ENCODE results near the gene NR4A1.

Gene NR4A1

DNA sequence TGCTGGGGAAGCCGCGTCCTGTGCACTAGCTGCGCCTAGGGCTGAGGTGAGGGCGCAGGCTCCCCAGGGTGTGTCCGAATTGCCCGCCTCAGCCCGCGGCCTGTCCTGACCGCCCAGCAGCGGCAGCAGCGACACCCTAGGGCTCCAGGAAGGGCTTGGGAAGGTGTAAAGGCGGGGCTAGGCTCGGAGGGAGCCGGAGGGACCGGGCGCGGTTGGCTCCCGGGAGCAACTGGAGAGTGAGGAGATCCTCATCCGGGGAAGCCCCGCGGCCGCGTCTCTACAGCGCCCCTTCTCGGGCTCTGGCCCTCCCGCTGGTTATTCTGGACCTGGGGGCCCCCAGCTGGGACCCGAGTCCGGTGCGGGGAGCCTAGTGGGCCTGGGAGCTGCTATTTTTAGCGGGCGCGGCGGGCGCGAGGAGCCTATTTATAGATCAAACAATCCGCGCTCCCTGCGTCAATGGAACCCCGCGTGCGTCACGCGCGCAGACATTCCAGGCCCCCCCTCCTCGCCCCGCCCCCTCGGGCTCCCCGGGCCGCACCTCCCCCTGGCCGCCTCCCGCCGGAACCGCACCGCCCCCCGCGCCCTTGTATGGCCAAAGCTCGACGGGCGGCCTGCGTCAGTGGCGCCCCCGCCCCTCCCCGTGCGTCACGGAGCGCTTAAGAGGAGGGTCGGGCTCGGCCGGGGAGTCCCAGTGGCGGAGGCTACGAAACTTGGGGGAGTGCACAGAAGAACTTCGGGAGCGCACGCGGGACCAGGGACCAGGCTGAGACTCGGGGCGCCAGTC is at the start of gene NR4A1:
Gene NR4A1 (plus strand): TSS at position 685 of the 784 bp plus-strand sequence. CDS start 2,887 bp downstream, outside the sequence.
- no peak for DNase-seq (ENCODE audit: low spot score)

DNA sequence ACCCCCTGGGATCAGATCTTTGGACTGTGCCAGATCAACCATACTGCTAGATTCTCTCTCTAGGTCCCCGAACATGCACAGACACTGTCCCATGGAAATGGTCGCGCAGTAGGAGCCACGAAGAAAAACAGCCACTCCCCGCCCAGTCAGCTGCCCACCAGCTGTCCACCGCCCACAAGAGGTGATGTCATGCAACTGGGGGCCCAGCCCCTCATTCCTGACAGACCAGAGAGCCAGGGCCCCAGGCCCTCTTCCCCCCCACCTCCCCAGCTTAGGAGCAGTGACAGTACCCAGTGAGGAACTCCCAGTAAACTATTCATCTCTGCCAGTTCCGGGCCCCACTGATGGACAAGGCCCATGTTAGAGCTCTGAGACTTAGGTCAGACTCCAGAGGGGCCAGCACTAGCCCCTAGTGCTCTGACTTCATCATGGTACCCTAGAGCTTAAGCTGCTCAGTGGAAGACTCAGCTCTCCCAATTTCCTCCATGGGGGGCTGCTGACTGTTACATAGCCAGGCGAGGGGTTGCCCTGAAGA is 48.2 kb upstream of the NR4A1 start:
- DNase-seq (ENCODE audit: low spot score): no peak

DNA sequence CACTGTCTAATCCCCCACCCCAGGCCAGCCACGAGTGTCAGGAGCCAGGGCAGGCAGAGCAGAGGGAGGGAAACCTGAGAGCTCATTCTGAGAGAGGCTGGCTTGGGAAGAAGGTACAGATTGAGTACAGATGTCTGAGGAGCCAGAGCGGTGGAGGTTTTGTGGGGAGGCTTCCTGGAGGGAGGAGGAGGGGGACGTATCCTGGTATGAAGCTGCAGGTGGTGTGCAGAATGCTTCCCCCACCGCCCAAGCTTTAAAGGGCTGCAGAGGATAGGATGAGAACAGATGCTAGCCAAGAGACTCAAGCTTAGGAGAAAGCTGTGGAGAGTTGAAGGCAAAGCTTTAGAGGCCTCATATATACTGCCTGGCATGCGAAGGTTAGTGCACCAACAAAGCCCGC is 47.7 kb upstream of the NR4A1 start:
- no peak for DNase-seq (ENCODE audit: low spot score)

DNA sequence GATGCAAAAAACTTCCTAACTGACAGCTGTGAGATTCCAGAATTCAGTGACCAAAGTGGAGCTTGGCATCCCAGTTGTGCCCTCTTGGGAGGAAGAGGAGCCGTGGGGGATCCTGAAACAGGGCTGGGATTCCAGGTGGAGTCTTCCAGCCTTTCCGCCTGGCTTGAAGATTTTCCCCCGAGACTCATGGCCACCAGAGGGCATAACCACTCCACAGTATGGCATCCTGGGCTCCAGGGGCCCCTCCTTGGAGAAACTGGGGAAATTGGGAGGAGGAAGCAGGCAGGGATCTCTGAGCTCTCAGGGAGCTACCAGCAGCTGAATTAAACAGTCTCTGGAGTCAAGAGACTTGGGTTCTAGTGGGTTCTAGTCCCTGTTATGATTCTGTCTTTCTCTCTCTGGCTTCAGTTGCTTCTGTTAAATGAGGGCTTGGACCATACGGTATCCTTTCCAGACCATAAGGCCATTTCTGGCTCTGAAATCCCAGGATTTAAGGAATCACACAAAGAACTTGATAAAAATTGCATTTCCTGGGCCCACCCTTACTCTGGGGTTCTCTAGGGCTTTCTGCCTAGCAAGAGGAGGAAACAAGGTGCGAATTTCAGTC is 47.1 kb upstream of the NR4A1 start:
- no peak for DNase-seq (ENCODE audit: low spot score)

DNA sequence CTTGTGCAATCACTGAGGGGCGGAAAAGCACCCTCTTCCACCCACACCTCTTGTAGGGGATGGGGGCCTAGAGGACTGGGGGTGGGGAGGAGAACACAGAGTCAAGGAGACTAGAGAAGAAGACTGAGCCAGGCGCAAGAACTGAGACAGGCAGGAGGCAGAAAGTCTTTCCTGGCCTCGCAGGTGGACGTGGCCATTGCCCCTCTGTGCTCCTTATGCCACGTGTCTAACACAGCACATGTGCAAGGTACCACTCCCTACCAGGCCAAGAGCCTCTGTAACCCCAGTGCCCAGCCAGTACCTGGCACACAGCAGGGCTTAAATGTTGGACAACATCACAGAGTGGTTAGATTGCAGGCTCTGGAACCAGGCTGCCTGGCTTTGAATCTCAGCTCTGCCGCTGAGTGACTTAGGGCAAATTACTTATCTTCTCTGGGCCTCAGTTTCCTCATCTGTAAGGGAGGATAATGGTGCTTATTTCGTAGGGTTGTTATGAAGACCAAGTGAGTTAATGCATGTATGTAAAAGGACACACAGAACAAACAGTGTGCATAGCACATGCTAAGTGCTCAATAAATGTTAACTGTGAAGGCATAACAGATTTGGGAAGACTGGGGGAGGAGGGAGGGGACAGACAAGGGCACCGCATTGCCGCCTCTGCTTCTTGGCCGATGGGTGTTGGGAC is 45.9 kb upstream of the NR4A1 start:
- DNase-seq (ENCODE audit: low spot score): no peak

DNA sequence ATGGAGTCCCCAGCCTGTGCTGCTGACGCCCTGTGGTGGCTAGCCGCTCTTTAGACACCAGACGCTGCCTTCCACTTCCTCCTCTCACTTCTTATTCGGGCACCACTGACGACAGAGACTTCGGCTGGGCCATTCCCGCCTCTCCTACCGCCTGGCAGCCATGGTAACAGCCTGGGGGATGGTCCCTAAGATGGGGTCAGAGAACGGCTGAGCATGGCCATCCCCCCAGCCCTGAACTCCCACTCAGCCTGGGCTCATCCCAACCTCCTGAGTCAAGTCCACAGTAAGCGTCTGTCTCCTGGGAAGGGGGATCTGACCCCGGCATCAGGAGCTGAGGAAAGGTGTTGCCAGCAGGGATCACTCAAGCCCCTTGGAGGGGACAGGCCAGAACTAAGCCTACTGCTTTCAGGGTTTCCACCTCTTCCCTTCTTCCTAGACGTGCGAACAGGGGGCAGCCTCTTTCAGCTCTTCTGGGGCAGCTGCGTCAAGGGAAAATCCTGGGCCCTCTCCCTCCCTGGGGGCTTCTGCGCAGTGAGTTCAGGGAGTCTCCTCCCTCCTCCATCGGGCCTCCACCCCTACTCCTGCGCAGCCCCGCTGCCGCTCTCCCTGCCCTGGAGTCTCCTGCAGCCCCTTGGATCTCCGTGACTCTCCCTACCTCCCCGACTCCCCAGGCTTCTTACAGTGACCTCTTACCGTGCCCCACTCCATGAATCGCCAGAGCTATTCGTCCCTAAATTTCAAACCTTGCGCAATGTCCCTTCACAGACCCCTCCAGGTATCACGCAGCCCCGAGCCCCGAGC is 45.1 kb upstream of the NR4A1 start:
- no peak for DNase-seq (ENCODE audit: low spot score)

DNA sequence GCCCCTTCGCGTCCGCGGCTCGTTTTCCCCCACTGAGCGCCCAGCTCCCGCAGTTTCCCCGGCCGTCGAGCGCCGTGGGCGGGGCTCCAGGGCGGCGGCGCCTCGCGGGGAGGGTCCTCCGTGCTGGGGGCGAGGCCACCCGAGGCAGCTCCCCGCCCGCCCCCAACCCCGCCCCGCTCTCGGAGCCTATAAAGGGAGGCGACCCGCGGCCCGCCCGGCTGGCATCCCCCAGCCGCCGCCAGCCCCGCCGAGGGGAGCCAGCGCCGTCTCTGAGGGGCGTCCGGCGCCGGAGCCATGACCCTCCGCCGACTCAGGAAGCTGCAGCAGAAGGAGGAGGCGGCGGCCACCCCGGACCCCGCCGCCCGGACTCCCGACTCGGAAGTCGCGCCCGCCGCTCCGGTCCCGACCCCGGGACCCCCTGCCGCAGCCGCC is 44.5 kb upstream of the NR4A1 start, which contains the start of gene TAMALIN:
Gene TAMALIN (plus strand): TSS at position 221 of the 432 bp plus-strand sequence. CDS start 74 bp downstream, at position 295.
- DNase-seq (ENCODE audit: low spot score): no peak

DNA sequence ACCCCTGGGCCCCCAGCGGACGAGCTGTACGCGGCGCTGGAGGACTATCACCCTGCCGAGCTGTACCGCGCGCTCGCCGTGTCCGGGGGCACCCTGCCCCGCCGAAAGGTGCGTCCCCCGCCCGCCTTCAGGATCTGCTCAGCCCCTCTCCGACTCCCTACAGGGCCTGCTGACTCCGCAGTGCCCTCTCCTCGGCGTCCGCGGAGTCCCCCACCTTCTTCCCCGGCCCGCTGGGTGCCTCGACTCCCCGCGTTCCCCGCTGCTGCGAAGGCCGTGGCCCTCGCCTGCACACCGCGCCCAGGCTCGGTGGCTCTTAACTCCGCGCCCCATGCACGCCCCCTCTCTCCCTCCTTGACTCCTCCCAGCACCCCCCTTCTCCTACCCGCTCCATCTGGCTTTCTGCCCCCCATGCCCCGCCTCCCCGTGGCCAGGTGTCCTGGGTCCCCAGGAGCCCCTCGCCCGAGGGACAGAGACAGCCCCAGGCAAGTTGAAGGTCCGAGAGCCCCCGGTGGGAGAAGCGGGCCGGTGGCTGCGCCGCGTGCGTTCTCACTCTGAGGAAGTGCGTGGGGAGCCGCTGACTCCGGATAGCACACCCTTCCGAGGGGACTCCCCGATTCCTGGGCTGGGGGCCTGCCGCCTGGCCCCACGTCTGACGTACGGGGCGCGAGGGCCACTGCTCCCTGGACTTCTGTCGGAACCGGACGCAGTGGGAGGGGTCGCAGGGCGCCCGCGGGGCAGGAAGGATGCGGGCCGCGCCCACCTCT is 43.9 kb upstream of the NR4A1 start:
- no peak for DNase-seq (ENCODE audit: low spot score)

DNA sequence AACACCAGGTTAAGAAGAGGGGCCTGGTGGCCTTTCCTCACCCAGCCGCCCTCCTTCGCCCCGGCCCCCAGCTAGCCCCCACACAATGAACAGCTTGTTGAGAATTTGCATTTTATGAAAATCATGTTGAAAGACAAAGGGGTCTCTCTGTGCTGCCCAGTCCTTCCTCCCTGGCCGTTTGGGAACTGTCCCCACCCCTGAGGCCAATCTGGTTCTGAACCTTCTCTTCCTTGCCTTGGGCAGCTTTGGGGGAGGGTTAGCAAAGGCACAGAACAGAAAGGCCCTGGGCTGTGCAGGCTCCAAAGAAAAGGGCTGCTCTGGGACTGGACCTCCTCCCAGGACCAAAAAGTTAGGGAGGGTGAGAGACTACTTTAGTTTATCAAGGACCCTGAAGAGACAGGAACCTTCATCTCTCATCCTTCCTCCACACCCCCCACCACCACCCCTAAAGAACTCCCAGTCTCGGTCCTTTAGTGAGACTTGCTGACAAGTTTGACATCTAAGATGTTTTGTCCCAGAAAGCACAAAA is 43.2 kb upstream of the NR4A1 start:
- DNase-seq (ENCODE audit: low spot score): no peak

DNA sequence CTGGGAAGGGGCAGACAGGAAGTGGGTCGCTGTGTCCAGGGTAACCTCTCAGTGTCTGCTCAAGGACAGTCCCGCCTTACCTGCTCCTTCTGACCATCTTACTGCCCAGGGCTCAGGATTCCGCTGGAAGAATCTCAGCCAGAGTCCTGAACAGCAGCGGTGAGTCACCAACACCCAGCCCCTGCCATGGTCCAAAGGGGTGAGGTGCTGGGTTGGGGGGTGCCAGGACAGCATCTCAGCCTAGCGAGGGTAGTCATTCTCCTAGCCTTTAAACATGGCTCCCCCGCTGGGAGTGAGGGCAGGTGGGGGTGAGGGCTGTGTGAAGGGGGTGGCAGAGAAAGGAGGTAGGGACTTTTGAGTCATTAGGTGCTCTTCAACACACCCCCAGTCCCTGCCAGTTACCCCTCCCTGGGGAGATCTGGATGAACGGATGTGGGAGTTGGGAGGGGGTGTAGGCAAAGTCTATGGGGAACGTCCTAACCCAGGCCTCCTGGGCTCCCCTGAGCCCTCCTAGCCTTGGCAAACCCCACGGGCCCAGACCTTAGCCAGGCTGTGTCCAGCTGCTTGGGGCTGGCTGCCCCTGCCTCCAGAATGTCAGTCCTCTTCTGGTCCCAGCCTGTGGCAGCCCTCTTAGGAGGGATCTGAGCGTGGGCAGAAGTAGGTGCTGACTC is 42.0 kb upstream of the NR4A1 start:
- DNase-seq (ENCODE audit: low spot score): no peak

DNA sequence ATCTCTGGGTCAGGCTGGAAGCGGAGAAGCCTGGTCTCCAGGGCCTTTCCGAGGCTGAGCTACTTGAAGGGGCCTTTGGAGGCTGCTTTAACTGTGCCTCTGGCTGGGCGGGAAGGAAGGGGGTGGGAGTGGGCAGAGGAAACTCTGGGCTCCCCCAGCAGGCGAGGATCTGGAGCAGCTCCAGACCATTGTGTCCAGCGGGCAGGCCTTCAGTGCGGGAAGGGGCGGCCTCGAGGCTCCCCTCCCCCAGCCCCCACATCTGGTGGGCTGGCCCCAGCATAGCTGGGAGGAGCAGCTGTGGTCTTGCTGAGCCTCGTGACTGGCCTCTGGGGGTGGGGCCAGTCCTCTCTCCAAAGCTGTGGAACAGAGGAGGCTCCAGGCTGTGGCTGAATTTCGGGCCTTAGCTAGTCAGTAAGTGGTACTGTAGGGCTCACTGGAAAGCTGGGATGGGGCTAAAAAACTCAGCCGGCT is 41.1 kb upstream of the NR4A1 start:
- no peak for DNase-seq (ENCODE audit: low spot score)

DNA sequence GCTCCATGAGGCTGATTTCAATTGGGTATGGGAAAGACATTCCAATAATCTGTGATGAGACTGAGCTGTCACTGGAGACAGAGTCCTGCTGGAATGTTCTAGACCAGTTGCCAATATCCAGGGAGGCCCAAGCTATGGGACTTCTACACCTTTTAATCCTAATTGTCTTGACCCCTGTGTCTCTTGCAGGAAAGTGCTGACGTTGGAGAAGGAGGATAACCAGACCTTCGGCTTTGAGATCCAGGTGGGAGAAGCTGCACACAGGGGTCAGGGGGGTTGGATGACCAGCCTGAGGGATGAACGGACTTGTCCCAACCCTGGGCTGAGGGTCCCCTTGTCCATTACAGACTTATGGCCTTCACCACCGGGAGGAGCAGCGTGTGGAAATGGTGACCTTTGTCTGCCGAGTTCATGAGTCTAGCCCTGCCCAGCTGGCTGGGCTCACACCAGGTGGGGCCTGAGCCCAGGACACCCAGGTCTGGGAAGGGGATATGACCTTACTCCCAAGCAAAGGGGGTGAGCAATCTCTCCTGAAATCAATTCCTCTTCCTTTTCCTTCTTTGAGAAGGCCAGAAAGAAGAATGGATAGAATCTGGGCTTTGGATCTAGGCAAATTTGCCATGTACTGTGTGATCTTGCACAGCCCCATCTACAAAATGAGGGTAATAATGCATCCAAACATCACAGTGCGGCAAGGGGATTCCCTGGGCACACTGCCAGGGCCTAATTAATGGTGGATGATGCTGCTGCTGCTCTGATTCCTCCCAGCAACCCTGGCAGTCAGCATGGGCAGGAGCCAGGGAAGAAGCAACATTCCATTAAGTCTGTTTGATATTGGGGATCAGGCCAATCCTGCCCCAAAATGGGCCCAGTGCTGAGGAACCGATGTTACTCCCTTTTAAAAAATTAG is 40.3 kb upstream of the NR4A1 start:
- DNase-seq (ENCODE audit: low spot score): no peak

DNA sequence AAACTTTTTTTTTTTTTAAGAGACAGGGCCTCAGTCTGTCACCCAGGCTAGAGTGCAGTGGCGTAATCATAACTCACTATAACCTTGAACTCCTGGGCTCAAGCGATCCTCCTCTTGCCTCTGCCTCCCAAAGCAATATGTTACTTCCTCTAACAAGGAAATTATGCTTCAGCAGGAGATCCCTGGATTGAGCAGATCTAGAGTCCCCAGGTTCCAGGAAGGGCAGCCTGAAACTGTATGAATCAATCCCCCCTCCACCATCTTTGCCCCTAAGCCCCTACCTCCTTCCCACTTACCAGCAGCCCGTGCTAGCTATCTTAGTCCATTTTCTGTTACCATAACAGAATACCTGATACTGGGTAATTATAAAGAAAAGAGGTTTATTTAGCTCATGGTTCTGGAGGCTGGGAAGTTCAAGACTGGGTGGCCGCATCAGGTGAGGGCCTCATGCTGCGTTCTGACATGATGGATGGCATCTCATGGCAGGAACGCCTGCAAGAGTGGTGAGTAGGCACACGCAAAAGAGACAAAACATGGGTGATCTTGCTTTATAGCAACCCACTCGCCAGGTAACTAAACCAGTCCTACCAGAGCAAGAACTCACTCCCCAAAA is 39.5 kb upstream of the NR4A1 start:
- no peak for DNase-seq (ENCODE audit: low spot score)

DNA sequence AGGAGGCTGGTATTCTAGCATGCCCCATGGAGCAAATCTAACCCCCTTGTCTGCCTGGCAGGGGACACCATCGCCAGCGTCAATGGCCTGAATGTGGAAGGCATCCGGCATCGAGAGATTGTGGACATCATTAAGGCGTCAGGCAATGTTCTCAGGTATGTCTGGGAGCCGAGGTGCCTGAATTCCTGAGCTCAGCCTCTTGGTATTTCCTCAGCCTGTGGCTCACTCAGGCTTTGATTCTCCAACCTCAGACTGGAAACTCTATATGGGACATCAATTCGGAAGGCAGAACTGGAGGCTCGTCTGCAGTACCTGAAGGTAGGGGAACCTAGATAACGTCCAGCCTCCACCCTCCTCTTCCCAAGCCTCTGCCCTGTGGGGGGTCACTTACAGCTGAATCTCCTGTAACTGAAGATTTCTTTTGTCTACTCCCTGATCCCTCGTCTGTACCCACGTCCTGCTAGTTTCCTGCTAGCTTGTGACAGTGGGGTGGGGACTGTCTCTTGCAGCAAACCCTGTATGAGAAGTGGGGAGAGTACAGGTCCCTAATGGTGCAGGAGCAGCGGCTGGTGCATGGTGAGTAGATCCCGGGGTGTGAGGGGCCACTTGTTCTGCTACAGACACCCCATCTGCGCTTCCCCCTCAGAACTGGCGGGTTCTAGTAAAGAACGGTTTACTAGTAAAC is 37.5 kb upstream of the NR4A1 start:
- no peak for DNase-seq (ENCODE audit: low spot score)

DNA sequence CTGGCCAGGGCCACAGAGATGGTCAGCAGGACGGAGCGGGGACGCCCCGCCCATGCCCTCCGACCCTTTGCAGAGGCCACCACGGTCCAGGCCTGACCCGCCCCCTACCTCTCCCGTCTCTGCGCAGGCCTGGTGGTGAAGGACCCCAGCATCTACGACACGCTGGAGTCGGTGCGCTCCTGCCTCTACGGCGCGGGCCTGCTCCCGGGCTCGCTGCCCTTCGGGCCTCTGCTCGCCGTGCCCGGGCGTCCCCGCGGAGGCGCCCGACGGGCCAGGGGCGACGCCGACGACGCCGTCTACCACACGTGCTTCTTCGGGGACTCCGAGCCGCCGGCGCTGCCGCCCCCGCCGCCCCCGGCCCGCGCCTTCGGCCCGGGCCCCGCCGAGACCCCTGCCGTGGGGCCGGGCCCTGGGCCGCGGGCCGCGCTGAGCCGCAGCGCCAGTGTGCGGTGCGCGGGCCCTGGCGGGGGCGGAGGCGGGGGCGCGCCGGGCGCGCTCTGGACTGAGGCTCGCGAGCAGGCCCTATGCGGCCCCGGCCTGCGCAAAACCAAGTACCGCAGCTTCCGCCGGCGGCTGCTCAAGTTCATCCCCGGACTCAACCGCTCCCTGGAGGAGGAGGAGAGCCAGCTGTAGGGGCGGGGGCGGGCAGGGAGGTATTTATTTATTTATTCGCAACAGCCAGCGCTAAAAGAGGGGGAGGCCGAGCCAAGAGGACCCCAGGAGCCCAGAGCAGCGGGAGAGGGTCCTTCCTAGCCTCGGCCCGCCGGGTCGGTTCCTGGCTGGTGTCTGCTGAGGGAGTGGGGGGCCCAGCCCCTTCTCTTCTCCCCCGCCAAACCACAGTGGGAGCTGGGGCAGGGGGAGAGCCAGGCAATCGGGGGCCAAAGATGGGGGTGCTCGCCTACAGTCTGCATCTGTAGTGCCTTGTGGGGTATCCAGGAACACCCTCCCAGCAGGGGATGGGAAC is 36.4 kb upstream of the NR4A1 start:
- DNase-seq (ENCODE audit: low spot score): no peak

DNA sequence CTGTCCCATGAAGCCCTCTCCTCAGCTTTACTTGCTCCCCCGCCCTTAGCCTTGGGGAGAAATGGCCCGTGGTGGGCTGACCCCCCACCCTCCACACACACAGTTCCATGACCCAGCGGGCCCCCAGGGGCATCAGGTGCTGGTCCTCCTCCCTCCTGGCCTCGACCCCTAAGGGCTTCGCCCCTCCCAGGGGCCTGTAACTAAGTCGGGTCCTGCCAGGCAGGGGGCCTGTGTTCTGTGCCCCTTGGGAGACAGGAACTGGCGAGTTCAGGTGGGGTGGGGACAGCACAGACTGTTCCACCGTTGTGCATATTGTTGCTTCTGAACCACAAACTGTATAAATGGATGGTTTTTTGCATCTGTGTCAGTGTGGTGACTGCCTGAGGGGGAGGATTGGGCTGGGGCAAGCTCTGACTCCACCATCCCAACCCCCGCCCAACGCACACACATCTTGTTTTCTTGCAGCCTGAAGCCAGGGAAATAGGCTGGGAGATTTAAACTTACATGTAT is 35.7 kb upstream of the NR4A1 start:
- no peak for DNase-seq (ENCODE audit: low spot score)
